Ovary (tissue), 3 donors: ENCODE results near the gene ATP5F1E.

Source experiments
- CTCF ChIP-seq, 3 donors: fragments of 450-650 bp in 2 of 3; fragments of 200-600 bp in 1 of 3; IDR thresholded peaks; one replicate each; pipeline versions ENCODE4 v1.5.1 to v1.8.0; 2016 to 2022; ENCODE audit warnings: antibody characterized with exemption in 3 of 3, mild to moderate bottlenecking in 1 of 3
- POLR2A ChIP-seq: fragments of 450-650 bp; IDR thresholded peaks from one replicate; pipeline ENCODE4 v1.6.1; 2017; ENCODE audit warnings: antibody characterized with exemption, mild to moderate bottlenecking, moderate library complexity
- donor health status: DM: no; HTN: no; CAD: no.

GRCh38 chr20:58978351-58979190, 53.6 kb downstream of the ATP5F1E start:
- TF ChIP-seq CTCF (IDR thresholded peaks at IDR 0.05) (no peak), POLR2A (no peak)
